HepG2 (cell line): ENCODE data around the gene THRA. TPM values are rescaled to one million over a fixed set of nuclear protein-coding genes. Genes with fewer than 3 reads are reported as not detected.

Experiments used
- NFRKB ChIP-seq: fragments of 450-650 bp; IDR thresholded peaks from 2 replicates; pipeline ENCODE4 v1.6.1; 2017
- SRSF4 ChIP-seq: fragments of 200-400 bp; formaldehyde crosslinking; IDR thresholded peaks from one replicate; pipeline ENCODE4 v1.6.1; 2018; ENCODE audit warnings: mild to moderate bottlenecking, low read depth, low read length, moderate library complexity; ENCODE audit not compliant: poor library complexity, severe bottlenecking
- ZNF446 ChIP-seq: sonication (generic); formaldehyde crosslinking; IDR thresholded peaks from 2 replicates; pipeline ENCODE4 v1.5.0; 2020; ENCODE audit warnings: mild to moderate bottlenecking, missing genetic modification reagents
- ZNF484 ChIP-seq: sonication (generic); formaldehyde crosslinking; IDR thresholded peaks from 2 replicates; pipeline ENCODE4 v1.5.1; 2020; ENCODE audit warnings: mild to moderate bottlenecking, low read depth, missing genetic modification reagents, borderline replicate concordance
- ZSCAN12 ChIP-seq: sonication (generic); formaldehyde crosslinking; IDR thresholded peaks from 2 replicates; pipeline ENCODE4 v1.9.0; 2021; ENCODE audit warnings: mild to moderate bottlenecking, missing genetic modification reagents
- polyA plus RNA-seq, 8 experiments: library from polyadenylated mRNA; depleted of rRNA in 3 of 8; stranded (reverse) in 7 of 8; unstranded in 1 of 8; fragments of >200 nt; fragmentation: Illumina TruSeq in 4 of 8; extraction: Trizol in 4 of 8; gene quantifications; 2 replicates each; pipeline versions ENCODE4 v1.2.1 to v1.2.3, GENCODE V29; 2011 to 2016; ENCODE audit warnings: low read depth in 4 of 8, missing spikeins in 1 of 8, mixed read lengths in 1 of 8; ENCODE audit not compliant: insufficient read depth in 1 of 8
- total RNA-seq, 5 experiments: library from RNA; depleted of rRNA; stranded (reverse); fragments of >200 nt; fragmentation: Illumina TruSeq; extraction: Trizol; gene quantifications; 2 replicates each; pipeline ENCODE4 v1.2.3, GENCODE V29; 2016; ENCODE audit warnings: low read depth in 1 of 5
- TF ChIP-seq, protein P1 (sequence below): sonication (generic); formaldehyde crosslinking; IDR thresholded peaks from 2 replicates; pipeline ENCODE4 v1.9.0; 2022; ENCODE audit warnings: missing genetic modification reagents, mild to moderate bottlenecking, borderline replicate concordance
- TF ChIP-seq, protein P2 (sequence below): sonication (generic); formaldehyde crosslinking; IDR thresholded peaks from 2 replicates; pipeline ENCODE4 v1.8.1; 2022; ENCODE audit warnings: low read depth, mild to moderate bottlenecking, missing genetic modification reagents
- TF ChIP-seq, protein P3 (sequence below): sonication (generic); formaldehyde crosslinking; IDR thresholded peaks from 2 replicates; pipeline ENCODE4 v1.5.0; 2020; ENCODE audit warnings: missing genetic modification reagents
- TF ChIP-seq, protein P4 (sequence below): sonication (generic); formaldehyde crosslinking; IDR thresholded peaks from 2 replicates; pipeline ENCODE4 v1.9.0; 2021; ENCODE audit warnings: mild to moderate bottlenecking, missing genetic modification reagents
- TF ChIP-seq, protein P5 (sequence below): sonication (generic); formaldehyde crosslinking; IDR thresholded peaks from 2 replicates; pipeline ENCODE4 v1.4.0; 2020; ENCODE audit warnings: mild to moderate bottlenecking, missing genetic modification reagents
- TF ChIP-seq, protein P6 (sequence below): sonication (generic); formaldehyde crosslinking; IDR thresholded peaks from 2 replicates; pipeline ENCODE4 v1.4.0; 2020; ENCODE audit warnings: missing genetic modification reagents

The THRA gene
- total and polyA plus RNA-seq, 2 of the 13 experiments (the other 11 are each of a cell fraction or from before 2014, with no cell fraction given), result 8.0 to 9.9 TPM

DNA sequence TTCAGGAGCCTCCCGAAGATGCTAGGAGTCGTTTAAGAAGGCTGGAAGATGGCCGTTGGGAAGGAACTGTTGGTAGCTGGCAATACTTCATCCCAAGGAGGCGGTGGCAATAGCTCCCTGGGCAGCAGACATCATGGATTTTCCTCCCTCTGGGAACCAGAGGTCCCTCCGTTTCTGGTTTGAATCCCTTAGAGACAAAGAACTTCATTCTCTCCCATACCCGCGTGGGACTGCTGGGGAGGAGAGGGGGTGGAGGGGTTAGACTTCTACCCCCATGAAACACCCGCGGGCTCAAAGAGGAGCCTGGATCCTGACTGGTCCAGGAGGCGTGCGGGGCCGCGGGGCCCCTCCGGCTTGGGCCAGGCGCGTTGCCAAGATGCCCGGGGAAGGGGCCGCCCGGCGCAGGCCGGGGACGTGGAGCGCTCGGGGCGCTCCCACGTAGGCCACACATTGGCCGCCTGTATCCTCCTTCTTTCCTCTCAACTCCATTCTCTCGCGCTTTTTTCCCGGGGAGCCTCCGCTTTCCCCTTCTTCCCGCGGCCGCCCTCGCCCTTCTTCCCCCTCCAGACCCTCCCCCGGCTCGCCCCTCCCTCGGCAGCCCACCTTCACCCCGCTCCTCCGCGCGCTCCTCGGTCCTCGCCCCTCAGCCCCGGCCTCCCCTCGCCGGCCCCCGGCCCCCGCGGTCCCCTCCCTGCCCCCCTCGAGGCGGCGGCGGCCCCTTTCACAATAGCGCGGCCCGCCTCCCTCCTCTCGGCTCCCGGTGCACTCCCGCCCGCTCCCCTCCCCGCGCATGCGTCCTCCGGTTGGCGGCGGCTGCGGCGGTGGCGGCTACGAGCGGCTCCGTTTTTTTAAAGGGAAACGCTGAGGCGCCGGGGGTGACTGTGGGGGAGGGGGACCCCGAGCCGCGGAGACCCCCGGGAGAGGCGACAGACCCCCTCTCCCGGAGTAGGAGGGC is 58.7 kb downstream of the THRA start, which contains the start of gene MSL1 (continued):
- TF ChIP-seq, protein P1, sequence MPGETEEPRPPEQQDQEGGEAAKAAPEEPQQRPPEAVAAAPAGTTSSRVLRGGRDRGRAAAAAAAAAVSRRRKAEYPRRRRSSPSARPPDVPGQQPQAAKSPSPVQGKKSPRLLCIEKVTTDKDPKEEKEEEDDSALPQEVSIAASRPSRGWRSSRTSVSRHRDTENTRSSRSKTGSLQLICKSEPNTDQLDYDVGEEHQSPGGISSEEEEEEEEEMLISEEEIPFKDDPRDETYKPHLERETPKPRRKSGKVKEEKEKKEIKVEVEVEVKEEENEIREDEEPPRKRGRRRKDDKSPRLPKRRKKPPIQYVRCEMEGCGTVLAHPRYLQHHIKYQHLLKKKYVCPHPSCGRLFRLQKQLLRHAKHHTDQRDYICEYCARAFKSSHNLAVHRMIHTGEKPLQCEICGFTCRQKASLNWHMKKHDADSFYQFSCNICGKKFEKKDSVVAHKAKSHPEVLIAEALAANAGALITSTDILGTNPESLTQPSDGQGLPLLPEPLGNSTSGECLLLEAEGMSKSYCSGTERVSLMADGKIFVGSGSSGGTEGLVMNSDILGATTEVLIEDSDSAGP (CRISPR knock-in tag), result peak; percentile 98
- TF ChIP-seq ZNF484 (no peak), ZSCAN12 (no peak), ZNF446 (CRISPR knock-in tag) (no peak), SRSF4 (no peak), NFRKB (no peak)
- TF ChIP-seq, protein P2, sequence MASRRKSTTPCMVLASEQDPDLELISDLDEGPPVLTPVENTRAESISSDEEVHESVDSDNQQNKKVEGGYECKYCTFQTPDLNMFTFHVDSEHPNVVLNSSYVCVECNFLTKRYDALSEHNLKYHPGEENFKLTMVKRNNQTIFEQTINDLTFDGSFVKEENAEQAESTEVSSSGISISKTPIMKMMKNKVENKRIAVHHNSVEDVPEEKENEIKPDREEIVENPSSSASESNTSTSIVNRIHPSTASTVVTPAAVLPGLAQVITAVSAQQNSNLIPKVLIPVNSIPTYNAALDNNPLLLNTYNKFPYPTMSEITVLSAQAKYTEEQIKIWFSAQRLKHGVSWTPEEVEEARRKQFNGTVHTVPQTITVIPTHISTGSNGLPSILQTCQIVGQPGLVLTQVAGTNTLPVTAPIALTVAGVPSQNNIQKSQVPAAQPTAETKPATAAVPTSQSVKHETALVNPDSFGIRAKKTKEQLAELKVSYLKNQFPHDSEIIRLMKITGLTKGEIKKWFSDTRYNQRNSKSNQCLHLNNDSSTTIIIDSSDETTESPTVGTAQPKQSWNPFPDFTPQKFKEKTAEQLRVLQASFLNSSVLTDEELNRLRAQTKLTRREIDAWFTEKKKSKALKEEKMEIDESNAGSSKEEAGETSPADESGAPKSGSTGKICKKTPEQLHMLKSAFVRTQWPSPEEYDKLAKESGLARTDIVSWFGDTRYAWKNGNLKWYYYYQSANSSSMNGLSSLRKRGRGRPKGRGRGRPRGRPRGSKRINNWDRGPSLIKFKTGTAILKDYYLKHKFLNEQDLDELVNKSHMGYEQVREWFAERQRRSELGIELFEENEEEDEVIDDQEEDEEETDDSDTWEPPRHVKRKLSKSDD (CRISPR knock-in tag), result no peak
- TF ChIP-seq, protein P3, sequence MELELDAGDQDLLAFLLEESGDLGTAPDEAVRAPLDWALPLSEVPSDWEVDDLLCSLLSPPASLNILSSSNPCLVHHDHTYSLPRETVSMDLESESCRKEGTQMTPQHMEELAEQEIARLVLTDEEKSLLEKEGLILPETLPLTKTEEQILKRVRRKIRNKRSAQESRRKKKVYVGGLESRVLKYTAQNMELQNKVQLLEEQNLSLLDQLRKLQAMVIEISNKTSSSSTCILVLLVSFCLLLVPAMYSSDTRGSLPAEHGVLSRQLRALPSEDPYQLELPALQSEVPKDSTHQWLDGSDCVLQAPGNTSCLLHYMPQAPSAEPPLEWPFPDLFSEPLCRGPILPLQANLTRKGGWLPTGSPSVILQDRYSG, result no peak
- TF ChIP-seq, protein P4, sequence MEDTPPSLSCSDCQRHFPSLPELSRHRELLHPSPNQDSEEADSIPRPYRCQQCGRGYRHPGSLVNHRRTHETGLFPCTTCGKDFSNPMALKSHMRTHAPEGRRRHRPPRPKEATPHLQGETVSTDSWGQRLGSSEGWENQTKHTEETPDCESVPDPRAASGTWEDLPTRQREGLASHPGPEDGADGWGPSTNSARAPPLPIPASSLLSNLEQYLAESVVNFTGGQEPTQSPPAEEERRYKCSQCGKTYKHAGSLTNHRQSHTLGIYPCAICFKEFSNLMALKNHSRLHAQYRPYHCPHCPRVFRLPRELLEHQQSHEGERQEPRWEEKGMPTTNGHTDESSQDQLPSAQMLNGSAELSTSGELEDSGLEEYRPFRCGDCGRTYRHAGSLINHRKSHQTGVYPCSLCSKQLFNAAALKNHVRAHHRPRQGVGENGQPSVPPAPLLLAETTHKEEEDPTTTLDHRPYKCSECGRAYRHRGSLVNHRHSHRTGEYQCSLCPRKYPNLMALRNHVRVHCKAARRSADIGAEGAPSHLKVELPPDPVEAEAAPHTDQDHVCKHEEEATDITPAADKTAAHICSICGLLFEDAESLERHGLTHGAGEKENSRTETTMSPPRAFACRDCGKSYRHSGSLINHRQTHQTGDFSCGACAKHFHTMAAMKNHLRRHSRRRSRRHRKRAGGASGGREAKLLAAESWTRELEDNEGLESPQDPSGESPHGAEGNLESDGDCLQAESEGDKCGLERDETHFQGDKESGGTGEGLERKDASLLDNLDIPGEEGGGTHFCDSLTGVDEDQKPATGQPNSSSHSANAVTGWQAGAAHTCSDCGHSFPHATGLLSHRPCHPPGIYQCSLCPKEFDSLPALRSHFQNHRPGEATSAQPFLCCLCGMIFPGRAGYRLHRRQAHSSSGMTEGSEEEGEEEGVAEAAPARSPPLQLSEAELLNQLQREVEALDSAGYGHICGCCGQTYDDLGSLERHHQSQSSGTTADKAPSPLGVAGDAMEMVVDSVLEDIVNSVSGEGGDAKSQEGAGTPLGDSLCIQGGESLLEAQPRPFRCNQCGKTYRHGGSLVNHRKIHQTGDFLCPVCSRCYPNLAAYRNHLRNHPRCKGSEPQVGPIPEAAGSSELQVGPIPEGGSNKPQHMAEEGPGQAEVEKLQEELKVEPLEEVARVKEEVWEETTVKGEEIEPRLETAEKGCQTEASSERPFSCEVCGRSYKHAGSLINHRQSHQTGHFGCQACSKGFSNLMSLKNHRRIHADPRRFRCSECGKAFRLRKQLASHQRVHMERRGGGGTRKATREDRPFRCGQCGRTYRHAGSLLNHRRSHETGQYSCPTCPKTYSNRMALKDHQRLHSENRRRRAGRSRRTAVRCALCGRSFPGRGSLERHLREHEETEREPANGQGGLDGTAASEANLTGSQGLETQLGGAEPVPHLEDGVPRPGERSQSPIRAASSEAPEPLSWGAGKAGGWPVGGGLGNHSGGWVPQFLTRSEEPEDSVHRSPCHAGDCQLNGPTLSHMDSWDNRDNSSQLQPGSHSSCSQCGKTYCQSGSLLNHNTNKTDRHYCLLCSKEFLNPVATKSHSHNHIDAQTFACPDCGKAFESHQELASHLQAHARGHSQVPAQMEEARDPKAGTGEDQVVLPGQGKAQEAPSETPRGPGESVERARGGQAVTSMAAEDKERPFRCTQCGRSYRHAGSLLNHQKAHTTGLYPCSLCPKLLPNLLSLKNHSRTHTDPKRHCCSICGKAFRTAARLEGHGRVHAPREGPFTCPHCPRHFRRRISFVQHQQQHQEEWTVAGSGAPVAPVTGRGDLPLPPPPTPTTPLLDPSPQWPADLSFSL (CRISPR knock-in tag), result no peak
- TF ChIP-seq, protein P5, sequence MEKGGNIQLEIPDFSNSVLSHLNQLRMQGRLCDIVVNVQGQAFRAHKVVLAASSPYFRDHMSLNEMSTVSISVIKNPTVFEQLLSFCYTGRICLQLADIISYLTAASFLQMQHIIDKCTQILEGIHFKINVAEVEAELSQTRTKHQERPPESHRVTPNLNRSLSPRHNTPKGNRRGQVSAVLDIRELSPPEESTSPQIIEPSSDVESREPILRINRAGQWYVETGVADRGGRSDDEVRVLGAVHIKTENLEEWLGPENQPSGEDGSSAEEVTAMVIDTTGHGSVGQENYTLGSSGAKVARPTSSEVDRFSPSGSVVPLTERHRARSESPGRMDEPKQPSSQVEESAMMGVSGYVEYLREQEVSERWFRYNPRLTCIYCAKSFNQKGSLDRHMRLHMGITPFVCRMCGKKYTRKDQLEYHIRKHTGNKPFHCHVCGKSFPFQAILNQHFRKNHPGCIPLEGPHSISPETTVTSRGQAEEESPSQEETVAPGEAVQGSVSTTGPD, result no peak
- TF ChIP-seq, protein P6, sequence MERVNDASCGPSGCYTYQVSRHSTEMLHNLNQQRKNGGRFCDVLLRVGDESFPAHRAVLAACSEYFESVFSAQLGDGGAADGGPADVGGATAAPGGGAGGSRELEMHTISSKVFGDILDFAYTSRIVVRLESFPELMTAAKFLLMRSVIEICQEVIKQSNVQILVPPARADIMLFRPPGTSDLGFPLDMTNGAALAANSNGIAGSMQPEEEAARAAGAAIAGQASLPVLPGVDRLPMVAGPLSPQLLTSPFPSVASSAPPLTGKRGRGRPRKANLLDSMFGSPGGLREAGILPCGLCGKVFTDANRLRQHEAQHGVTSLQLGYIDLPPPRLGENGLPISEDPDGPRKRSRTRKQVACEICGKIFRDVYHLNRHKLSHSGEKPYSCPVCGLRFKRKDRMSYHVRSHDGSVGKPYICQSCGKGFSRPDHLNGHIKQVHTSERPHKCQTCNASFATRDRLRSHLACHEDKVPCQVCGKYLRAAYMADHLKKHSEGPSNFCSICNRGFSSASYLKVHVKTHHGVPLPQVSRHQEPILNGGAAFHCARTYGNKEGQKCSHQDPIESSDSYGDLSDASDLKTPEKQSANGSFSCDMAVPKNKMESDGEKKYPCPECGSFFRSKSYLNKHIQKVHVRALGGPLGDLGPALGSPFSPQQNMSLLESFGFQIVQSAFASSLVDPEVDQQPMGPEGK (CRISPR knock-in tag), result peak; percentile 80
